Stimulated activated CD4-positive, alpha-beta T cell treated with anti-CD3 and anti-CD28 coated beads, Interleukin-4, amount 100 ng/mL, for 24 hours (primary cell): ENCODE measurements around the gene FAM237A.
A peak's percentile ranks its signal among the peaks of the same experiment; 100 is the strongest.

Experiments used
- DNase-seq: peaks from one replicate; pipeline ENCODE4 v3.0.0-alpha.2; 2020

The FAM237A gene

DNA sequence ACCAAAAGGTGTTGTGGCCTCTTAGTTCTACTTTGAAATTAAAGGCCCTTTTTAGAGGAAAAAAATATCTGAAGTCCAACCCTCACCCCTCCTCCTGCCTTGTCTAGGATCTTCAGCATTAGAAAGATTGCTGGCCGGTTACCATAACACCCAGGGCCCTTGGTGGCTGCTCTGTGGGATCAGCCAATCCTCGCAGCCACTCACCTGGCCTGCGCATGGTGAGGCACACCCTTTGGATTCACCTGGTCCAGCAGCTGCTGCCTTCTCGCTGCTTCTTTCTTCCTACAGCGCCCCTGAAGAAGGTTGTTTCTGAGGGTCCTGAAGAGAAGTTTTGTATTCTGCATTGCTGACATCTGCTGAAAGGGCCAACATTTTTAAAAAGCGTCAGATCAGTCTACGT, 50.7 kb downstream of the FAM237A start:
- no peak for DNase-seq

DNA sequence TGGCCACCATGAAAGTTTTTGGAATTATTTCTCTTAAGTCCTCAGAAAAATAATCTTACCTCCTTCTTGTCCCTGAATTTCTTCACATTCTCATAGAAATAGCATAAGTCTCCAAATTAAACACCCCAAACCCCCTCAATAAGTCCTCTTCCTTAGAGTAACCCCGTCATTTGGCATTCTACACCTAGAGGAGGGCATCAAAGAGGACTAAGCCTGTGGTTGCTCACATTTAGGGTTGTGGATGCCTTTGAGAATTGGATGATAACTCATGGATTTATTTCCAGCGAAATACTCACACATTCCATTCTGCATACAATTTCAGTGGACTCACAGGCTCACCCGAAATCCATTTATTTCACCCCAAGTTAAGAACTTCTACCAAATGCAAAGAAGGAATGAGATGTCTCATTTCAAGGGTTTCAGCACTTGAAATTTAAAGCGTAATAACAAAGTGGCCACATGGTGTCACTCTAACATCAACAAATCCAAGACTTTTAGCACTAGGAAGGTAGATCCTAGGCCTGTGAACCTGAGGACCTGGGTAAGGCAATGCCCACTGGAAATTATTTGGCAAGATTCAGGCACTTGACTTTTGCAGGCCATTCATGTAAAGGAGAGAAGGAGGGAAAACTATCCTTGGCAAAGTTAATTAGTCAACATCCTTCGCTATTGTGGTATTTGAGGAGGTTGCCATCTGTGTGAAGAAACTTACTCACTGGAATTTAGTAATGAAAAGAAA, 51.3 kb downstream of the FAM237A start:
- DNase-seq, result peak; percentile 52

DNA sequence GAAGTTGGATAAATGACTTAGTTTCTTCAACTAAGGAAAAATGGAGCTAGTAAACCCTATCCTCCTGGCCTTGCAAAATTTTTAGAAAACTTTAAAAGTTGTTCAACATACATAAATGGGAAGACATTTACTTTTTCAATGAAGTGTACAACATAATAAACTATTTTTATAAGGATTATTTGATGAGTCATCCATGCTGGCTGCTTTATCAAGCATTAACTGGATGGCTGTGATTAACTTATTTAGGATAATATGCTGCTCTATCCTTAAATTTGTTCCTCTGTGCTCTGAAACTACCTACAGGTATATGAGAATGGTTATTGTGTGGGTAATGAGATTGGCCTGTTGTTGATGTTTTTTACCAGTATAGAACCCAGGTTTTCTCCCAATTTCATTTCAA, 54.6 kb downstream of the FAM237A start:
- no peak for DNase-seq

DNA sequence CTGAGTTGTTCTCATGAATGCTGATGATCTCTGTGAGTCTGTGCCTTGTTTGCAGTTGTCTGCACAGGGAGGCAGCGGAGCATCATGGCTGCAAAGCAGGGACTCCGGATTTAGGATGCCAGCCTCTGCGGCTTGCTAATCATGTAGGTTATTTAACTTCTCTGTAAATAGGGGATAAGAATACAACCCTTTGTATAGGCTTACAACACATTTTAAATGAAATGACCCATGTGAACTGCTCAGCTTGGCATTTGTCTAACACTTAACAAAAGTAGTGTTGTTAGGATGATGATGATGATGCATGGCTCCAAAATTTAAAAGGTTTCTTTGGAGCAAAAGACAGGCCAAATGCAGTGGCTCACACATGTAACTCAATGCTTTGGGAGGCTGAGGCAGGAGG, 56.5 kb downstream of the FAM237A start:
- no peak for DNase-seq
